H1 (cell line): Measurements from ENCODE around the gene U2SURP. TPM values are rescaled to one million over a fixed set of nuclear protein-coding genes. Genes with fewer than 3 reads are reported as not detected.

ENCODE experiments used
- CTCF ChIA-PET: fragments of 300-600 bp; sonication (Branson Sonifier 250); formaldehyde crosslinking; loops from one replicate; lab custom pipeline; 2021; ENCODE audit not compliant: partially characterized antibody; lab: Charles Lee
- POLR2A ChIA-PET: fragments of 300-600 bp; sonication (Branson Sonifier 250); formaldehyde crosslinking; loops from one replicate; lab custom pipeline; 2021; ENCODE audit warnings: inconsistent platforms; ENCODE audit not compliant: partially characterized antibody; lab: Charles Lee
- DNase-seq, 2 experiments: peaks; one replicate each; pipeline versions ENCODE4 v3.0.0 to v3.0.0-alpha.2; 2010 to 2022; ENCODE audit warnings: low spot score in 2 of 2, low read depth in 1 of 2, mixed read lengths in 1 of 2
- FAIRE-seq: peaks from 2 replicates; lab custom pipeline; 2011; peaks lifted over from hg19 to GRCh38; lab: Jason Lieb, UNC
- H2AFZ ChIP-seq: 2 replicates; pipeline ENCODE4 v1.8.1; 2012; ENCODE audit warnings: low read length, inconsistent platforms
- H2AK5ac ChIP-seq: 2 replicates; pipeline ENCODE4 v1.6.1; 2013; ENCODE audit warnings: low read depth, low read length
- H2BK120ac ChIP-seq: replicated peaks from 2 replicates; pipeline ENCODE3; 2013; ENCODE audit warnings: low read depth, low read length, inconsistent platforms
- H2BK12ac ChIP-seq: 2 replicates; pipeline ENCODE4 v1.6.1; 2013; ENCODE audit warnings: low read depth, low read length
- H2BK15ac ChIP-seq: 2 replicates; pipeline ENCODE4 v1.6.1; 2013; ENCODE audit warnings: low read length
- H2BK20ac ChIP-seq: 2 replicates; pipeline ENCODE4 v1.6.1; 2013; ENCODE audit warnings: low read length
- H2BK5ac ChIP-seq: 2 replicates; pipeline ENCODE4 v1.6.1; 2013; ENCODE audit warnings: low read depth, low read length
- H3K14ac ChIP-seq: 2 replicates; pipeline ENCODE4 v1.6.1; 2013; ENCODE audit warnings: inconsistent platforms; ENCODE audit not compliant: insufficient read length
- H3K18ac ChIP-seq: 2 replicates; pipeline ENCODE4 v1.6.1; 2013; ENCODE audit warnings: low read length; ENCODE audit errors: extremely low read depth
- H3K23ac ChIP-seq: 2 replicates; pipeline ENCODE4 v1.6.1; 2013; ENCODE audit warnings: inconsistent platforms; ENCODE audit not compliant: insufficient read length
- H3K23me2 ChIP-seq: 2 replicates; pipeline ENCODE4 v1.6.1; 2013; ENCODE audit warnings: low read depth, low read length
- H3K27ac ChIP-seq: 2 replicates; pipeline ENCODE4 v1.6.1; 2011; ENCODE audit warnings: low read depth, low read length, inconsistent platforms
- H3K27me3 ChIP-seq, 4 experiments: replicated peaks in 1 of 4; 1 replicate in 1 of 4; 2 replicates in 3 of 4; pipeline versions ENCODE4 v1.6.1 to v1.8.1; 2011 to 2013; ENCODE audit warnings: low read length in 3 of 4, mild to moderate bottlenecking in 3 of 4, inconsistent platforms in 2 of 4, mixed read lengths in 2 of 4, moderate library complexity in 1 of 4; ENCODE audit not compliant: control insufficient read depth in 3 of 4, insufficient read depth in 3 of 4; ENCODE audit errors: extremely low read depth in 1 of 4
- H3K36me3 ChIP-seq, 4 experiments: 2 replicates each; pipeline versions ENCODE4 v1.6.1 to v1.8.1; 2011 to 2013; ENCODE audit warnings: mild to moderate bottlenecking in 4 of 4, low read length in 3 of 4, moderate library complexity in 2 of 4, control low read depth in 1 of 4, inconsistent platforms in 1 of 4; ENCODE audit not compliant: insufficient read depth in 4 of 4, control insufficient read depth in 2 of 4
- H3K4ac ChIP-seq: replicated peaks from 2 replicates; pipeline ENCODE3; 2013; ENCODE audit warnings: low read length, low read depth, mixed read lengths, inconsistent platforms; ENCODE audit not compliant: insufficient read length
- H3K4me1 ChIP-seq, 4 experiments: replicated peaks in 1 of 4; 1 replicate in 1 of 4; 2 replicates in 3 of 4; pipeline versions ENCODE4 v1.6.1 to v1.8.1; 2011 to 2013; ENCODE audit warnings: low read length in 3 of 4, inconsistent platforms in 2 of 4, mixed read lengths in 1 of 4; ENCODE audit not compliant: insufficient read depth in 4 of 4, control insufficient read depth in 3 of 4
- H3K4me2 ChIP-seq, 2 experiments: 2 replicates each; pipeline versions ENCODE4 v1.6.1 to v1.8.1; 2011 to 2013; ENCODE audit warnings: low read depth in 2 of 2, low read length in 2 of 2, control low read depth in 1 of 2, inconsistent platforms in 1 of 2, mild to moderate bottlenecking in 1 of 2; ENCODE audit not compliant: insufficient read depth in 1 of 2
- H3K4me3 ChIP-seq, 4 experiments: fragments of 200-600, 300-600 bp in 1 of 4; sonication (generic), shearing (Covaris generic), sonication (Bioruptor Twin) in 1 of 4; 2 replicates each; pipeline versions ENCODE4 v1.5.1 to v1.8.1; 2011 to 2016; ENCODE audit warnings: low read length in 4 of 4, low read depth in 3 of 4, control low read depth in 2 of 4, inconsistent platforms in 2 of 4, mild to moderate bottlenecking in 2 of 4, mixed read lengths in 1 of 4, moderate library complexity in 1 of 4; ENCODE audit not compliant: insufficient read depth in 2 of 4; ENCODE audit errors: extremely low read depth in 1 of 4
- H3K56ac ChIP-seq: replicated peaks from 2 replicates; pipeline ENCODE3; 2013; ENCODE audit warnings: low read depth, mild to moderate bottlenecking, mixed read lengths, low read length, inconsistent platforms; ENCODE audit not compliant: insufficient read length
- H3K79me1 ChIP-seq: 2 replicates; pipeline ENCODE4 v1.6.1; 2013; ENCODE audit warnings: low read depth, low read length, control low read depth
- H3K79me2 ChIP-seq, 2 experiments: 2 replicates each; pipeline versions ENCODE4 v1.6.1 to v1.8.1; 2012 to 2013; ENCODE audit warnings: low read length in 2 of 2, mild to moderate bottlenecking in 2 of 2, inconsistent platforms in 1 of 2; ENCODE audit not compliant: insufficient read depth in 2 of 2, control insufficient read depth in 1 of 2
- H3K9ac ChIP-seq, 4 experiments: replicated peaks in 1 of 4; 1 replicate in 1 of 4; 2 replicates in 3 of 4; pipeline versions ENCODE4 v1.6.1 to v1.8.1; 2011 to 2013; ENCODE audit warnings: low read depth in 3 of 4, low read length in 3 of 4, control low read depth in 2 of 4, mild to moderate bottlenecking in 2 of 4, moderate library complexity in 2 of 4, inconsistent platforms in 1 of 4; ENCODE audit errors: extremely low read depth in 1 of 4
- H3K9me3 ChIP-seq, 2 experiments: 2 replicates each; pipeline versions ENCODE4 v1.6.1 to v1.8.1; 2012 to 2013; ENCODE audit warnings: mild to moderate bottlenecking in 2 of 2, moderate library complexity in 2 of 2, control low read depth in 1 of 2, inconsistent platforms in 1 of 2, low read depth in 1 of 2, low read length in 1 of 2, mixed read lengths in 1 of 2; ENCODE audit not compliant: insufficient read depth in 2 of 2
- H4K20me1 ChIP-seq, 2 experiments: replicated peaks in 1 of 2; 2 replicates each; pipeline versions ENCODE3 to v1.8.1; 2011 to 2013; ENCODE audit warnings: inconsistent platforms in 2 of 2, low read length in 2 of 2, mild to moderate bottlenecking in 1 of 2; ENCODE audit not compliant: insufficient read depth in 2 of 2, control insufficient read depth in 1 of 2
- H4K5ac ChIP-seq: 2 replicates; pipeline ENCODE4 v1.6.1; 2013; ENCODE audit warnings: low read length, low read depth, mixed read lengths, inconsistent platforms; ENCODE audit not compliant: insufficient read length
- H4K8ac ChIP-seq: 2 replicates; pipeline ENCODE4 v1.8.0; 2013; ENCODE audit warnings: mild to moderate bottlenecking, moderate library complexity, low read length, inconsistent platforms; ENCODE audit not compliant: insufficient read depth; ENCODE audit errors: extremely low read depth
- H4K91ac ChIP-seq: replicated peaks from 2 replicates; pipeline ENCODE3; 2013; ENCODE audit warnings: low read length, mixed read lengths, inconsistent platforms; ENCODE audit not compliant: insufficient read length
- BACH1 ChIP-seq: IDR thresholded peaks from 2 replicates; pipeline ENCODE4 v1.6.1; 2012; ENCODE audit warnings: low read length, improper control_type of control experiment
- EP300 ChIP-seq, 2 experiments: IDR thresholded peaks; 1 replicate in 1 of 2; 2 replicates in 1 of 2; pipeline ENCODE4 v1.6.1; 2011 to 2012; ENCODE audit warnings: low read depth in 2 of 2, low read length in 2 of 2, mild to moderate bottlenecking in 2 of 2, borderline replicate concordance in 1 of 2, inconsistent platforms in 1 of 2, moderate library complexity in 1 of 2
- GABPA ChIP-seq: IDR thresholded peaks from 2 replicates; pipeline ENCODE4 v1.6.1; 2011; ENCODE audit warnings: mild to moderate bottlenecking, low read length, moderate library complexity, borderline replicate concordance; ENCODE audit not compliant: insufficient read depth
- SP2 ChIP-seq: IDR thresholded peaks from 2 replicates; pipeline ENCODE4 v1.6.1; 2012; ENCODE audit warnings: mild to moderate bottlenecking, low read length, inconsistent platforms
- TCF12 ChIP-seq: IDR thresholded peaks from 2 replicates; pipeline ENCODE4 v1.6.1; 2011; ENCODE audit warnings: low read depth, mild to moderate bottlenecking, low read length
- WGBS, 2 experiments: shearing (Covaris generic) in 1 of 2; methylation state at CpG; one replicate each; pipeline versions ENCODE4 v1.1.6 to v1.1.7; 2013 to 2015; ENCODE audit warnings: low lambda C conversion rate in 2 of 2, mixed read lengths in 2 of 2, inconsistent platforms in 1 of 2, low coverage in 1 of 2, missing lambda C conversion rate in 1 of 2; ENCODE audit not compliant: insufficient replicate concordance in 2 of 2, insufficient coverage in 1 of 2, insufficient read length in 1 of 2; ENCODE audit errors: extremely low coverage in 1 of 2, missing lambda C conversion rate in 1 of 2; 5-methylcytosine and 5-hydroxymethylcytosine counted together
- polyA plus RNA-seq, 7 experiments: library from polyadenylated mRNA; depleted of rRNA in 3 of 7; stranded (reverse) in 5 of 7; unstranded in 2 of 7; fragments of >200 nt in 5 of 7; fragments of 200-250 nt in 2 of 7; gene quantifications; 1 replicate in 5 of 7; 2 replicates in 1 of 7; 4 replicates in 1 of 7; pipeline versions ENCODE4 v1.2.1 to v1.2.3, GENCODE V29; 2011 to 2013; ENCODE audit warnings: missing spikeins in 2 of 7, mixed read lengths in 2 of 7
- total RNA-seq: library from RNA; stranded (reverse); fragmentation: NEBNext Ultra II Directional; extraction: Animal tissue kit (Norgen Biotek cat#: 25700); gene quantifications from 2 replicates; pipeline ENCODE4 v1.2.1, GENCODE V29; 2021

U2SURP gene
- total and polyA plus RNA-seq, 2 of the 8 experiments (the other 6 are each of a cell fraction or from before 2014, with no cell fraction given), result 22.2 to 167 TPM

DNA sequence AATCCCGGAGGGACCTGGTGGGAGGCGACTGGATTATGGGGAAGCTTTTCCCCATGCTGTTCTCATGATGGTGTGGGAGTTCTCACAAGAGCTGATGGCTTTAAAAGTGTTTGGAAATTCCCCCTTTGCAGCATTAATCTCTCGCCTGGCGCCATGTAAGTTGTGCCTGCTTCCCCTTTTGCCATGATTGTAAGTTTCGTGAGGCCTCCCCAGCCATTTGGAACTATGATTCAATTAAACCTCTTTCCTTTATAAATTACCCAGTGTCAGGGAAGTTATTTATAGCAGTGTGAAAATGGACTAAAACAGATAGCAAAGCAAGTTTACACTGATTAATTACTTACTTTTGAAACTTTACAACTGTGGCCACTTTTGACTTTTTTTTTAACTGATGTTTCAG, 10.6 kb upstream of the U2SURP start:
- Histone ChIP-seq H3K79me2 (no peaks in the 10 kb centered on the region), H4K20me1 (no peaks in the 10 kb centered on the region), H3K36me3 (no peaks in the 10 kb centered on the region), H2BK20ac (no peak overlapping the region), H3K9ac (no peak overlapping the region), H3K27me3 (no peaks in the 10 kb centered on the region), H3K4me1 (no peaks in the 10 kb centered on the region), H4K91ac (no peak overlapping the region), H3K23ac (no peak overlapping the region), H3K14ac (no peak overlapping the region), H3K4me2 (no peak overlapping the region), H2BK120ac (no peak overlapping the region), H3K4ac (no peak overlapping the region), H2BK12ac (no peak overlapping the region), H3K56ac (no peak overlapping the region), H2AK5ac (no peak overlapping the region), H3K18ac (no peak overlapping the region), H3K4me3 (no peak overlapping the region), H4K8ac (no peak overlapping the region), H2AFZ (no peak overlapping the region), H3K79me1 (no peaks in the 10 kb centered on the region), H3K9me3 (no peaks in the 10 kb centered on the region), H3K23me2 (no peaks in the 10 kb centered on the region), H4K5ac (no peak overlapping the region), H2BK5ac (no peak overlapping the region), H3K27ac (no peak overlapping the region), H2BK15ac (no peak overlapping the region)
- POLR2A ChIA-PET, result interaction anchor here (3.4 kb wide), 1 partner anchor 11 kb away, joined by 13 read pairs; the partner anchor contains the start of gene U2SURP
- no peak for DNase-seq
- 93% methylated on average over 5 of the region's 5 CpGs; no CpG with 5 or more reads in 1 of the 2 experiments for WGBS, 2 experiments
- CTCF ChIA-PET, result interaction anchor here (0.6 to 8.7 kb wide), 15 partner anchors 9 to 622 kb away, joined by 3 to 122 read pairs (median 4); no protein-coding TSS in a partner anchor
- TF ChIP-seq GABPA, result no peak
- TF ChIP-seq SP2, result no peak
- TF ChIP-seq BACH1, result no peak
- TF ChIP-seq EP300 (IDR thresholded peaks at IDR 0.05; ENCODE audit: borderline replicate concordance in 1 of 2, low read depth in 2 of 2, low read length in 2 of 2), result no peak
- TF ChIP-seq TCF12, result no peak
- FAIRE-seq, result no peak
